Stimulated activated memory B cell treated with anti-CD40 and anti-IgM and Interleukin-4, amounts not matched to agents 10 μg/mL and 1 μg/mL and 100 μg/mL, for 72 hours (primary cell): ENCODE data around the gene ITGB7.

ENCODE experiments used
- ATAC-seq: fragments of 150-1000 bp; cut with Tn5 transposase; 2 replicates; pipeline ENCODE4 v1.10.0; 2021
- H3K27ac Mint-ChIP-seq: one replicate; pipeline ENCODE4 v1.8.0; 2022; ENCODE audit warnings: mild to moderate bottlenecking, mixed read lengths
- H3K27me3 Mint-ChIP-seq: one replicate; pipeline ENCODE4 v1.8.0; 2022; ENCODE audit warnings: mixed read lengths
- H3K36me3 Mint-ChIP-seq: one replicate; pipeline ENCODE4 v1.8.0; 2022; ENCODE audit warnings: mixed read lengths
- H3K4me1 Mint-ChIP-seq: one replicate; pipeline ENCODE4 v1.8.0; 2022; ENCODE audit warnings: mixed read lengths
- H3K4me3 Mint-ChIP-seq: one replicate; pipeline ENCODE4 v1.8.0; 2022; ENCODE audit warnings: mild to moderate bottlenecking, moderate library complexity, mixed read lengths
- H3K9me3 Mint-ChIP-seq: one replicate; pipeline ENCODE4 v1.8.0; 2022; ENCODE audit warnings: mixed read lengths

ITGB7 gene

GRCh38 chr12:53224061-53224896, 17.2 kb upstream of the ITGB7 start:
- Mint-ChIP-seq H3K9me3 (no peaks in the 10 kb centered on the region), H3K27me3 (no peaks in the 10 kb centered on the region), H3K4me1 (peaks cover 32% of the 10 kb centered on the region), H3K4me3 (no peak overlapping the region), H3K36me3 (peaks cover 21% of the 10 kb centered on the region), H3K27ac (peak overlapping the region; percentile 38)
- ATAC-seq, result no peak

DNA sequence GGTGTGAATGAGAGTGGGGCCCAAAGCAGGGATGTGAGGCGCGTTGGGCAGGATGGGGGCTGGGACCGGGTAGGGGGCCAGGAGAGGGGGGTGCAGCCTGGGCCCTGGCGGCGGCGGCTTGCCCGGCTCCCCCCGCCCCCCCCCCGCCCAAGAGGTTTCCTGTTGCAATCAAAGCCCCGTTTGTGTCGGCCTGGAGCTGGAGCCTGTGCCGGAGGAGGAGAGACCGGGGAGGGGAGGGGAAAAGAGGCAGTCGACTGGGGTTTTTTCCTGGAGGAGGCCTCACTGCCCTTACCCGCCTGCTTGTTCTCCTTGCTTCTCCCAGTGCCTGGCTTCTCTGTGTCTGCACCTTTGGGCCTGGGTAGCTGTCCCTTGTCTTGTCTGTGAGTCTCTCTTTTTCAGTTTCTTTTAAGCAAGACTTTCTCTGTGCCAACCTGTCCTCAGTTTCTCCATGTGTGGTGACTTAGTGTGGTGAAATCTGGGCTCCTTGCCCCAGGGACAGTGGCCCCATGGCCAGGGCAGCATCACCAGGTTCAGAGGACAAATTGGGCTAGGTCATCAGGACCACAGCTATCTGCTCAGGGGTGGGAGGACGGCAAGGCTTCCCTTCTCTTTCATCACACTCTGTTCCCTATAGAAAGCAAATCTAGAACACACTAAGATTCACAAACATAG, 16.5 kb upstream of the ITGB7 start:
- H3K36me3 Mint-ChIP-seq, result peaks cover 19% of the 10 kb centered on the region
- H3K4me3 Mint-ChIP-seq, result no peak overlapping the region
- no peaks in the 10 kb centered on the region for H3K9me3 Mint-ChIP-seq
- H3K27me3 Mint-ChIP-seq, result no peaks in the 10 kb centered on the region
- no peak for ATAC-seq
- H3K27ac Mint-ChIP-seq, result no peak overlapping the region
- peaks cover 37% of the 10 kb centered on the region for H3K4me1 Mint-ChIP-seq

GRCh38 chr12:53222806-53223261, 15.8 kb upstream of the ITGB7 start:
- no peaks in the 10 kb centered on the region for H3K27me3 Mint-ChIP-seq
- no peak overlapping the region for H3K27ac Mint-ChIP-seq
- peaks cover 19% of the 10 kb centered on the region for H3K36me3 Mint-ChIP-seq
- peaks cover 44% of the 10 kb centered on the region for H3K4me1 Mint-ChIP-seq
- H3K9me3 Mint-ChIP-seq, result no peaks in the 10 kb centered on the region
- no peak for ATAC-seq
- H3K4me3 Mint-ChIP-seq, result peak overlapping the region; percentile 5

DNA sequence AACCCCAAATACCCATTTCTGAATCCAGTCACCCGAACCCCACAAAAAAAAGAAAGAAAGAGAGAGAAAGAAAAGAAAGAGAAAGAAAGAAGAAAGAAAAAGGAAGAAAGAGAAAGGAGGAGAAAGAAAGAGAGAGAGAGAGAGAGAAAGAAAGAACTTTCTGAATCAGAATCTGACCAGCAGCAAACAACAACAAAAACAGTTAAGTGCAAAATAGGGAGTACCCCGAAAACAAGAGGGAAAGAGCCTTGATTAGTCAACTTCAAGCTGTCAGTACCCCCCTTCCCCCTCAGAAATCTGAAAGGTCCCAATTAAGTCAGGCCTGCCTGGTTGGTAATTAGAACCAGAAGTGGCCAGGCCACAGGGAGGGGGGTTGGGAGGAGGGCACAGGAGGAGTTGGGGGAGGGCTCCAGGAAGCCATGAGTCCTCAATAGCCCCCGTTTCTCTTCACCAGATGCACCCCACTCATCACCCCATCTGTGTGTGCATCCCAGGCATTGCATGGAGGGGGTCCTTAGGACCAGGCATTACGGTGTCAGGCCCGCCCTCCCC, 15.2 kb upstream of the ITGB7 start:
- peaks cover 50% of the 10 kb centered on the region for H3K4me1 Mint-ChIP-seq
- ATAC-seq, result no peak
- peak overlapping the region; percentile 93 for H3K27ac Mint-ChIP-seq
- H3K27me3 Mint-ChIP-seq, result no peaks in the 10 kb centered on the region
- H3K4me3 Mint-ChIP-seq, result peak overlapping the region; percentile 94
- peaks cover 18% of the 10 kb centered on the region for H3K36me3 Mint-ChIP-seq
- H3K9me3 Mint-ChIP-seq, result no peaks in the 10 kb centered on the region

- Mint-ChIP-seq H3K4me1 (peaks cover 58% of the 10 kb centered on the region), H3K36me3 (peaks cover 12% of the 10 kb centered on the region), H3K9me3 (no peaks in the 10 kb centered on the region), H3K4me3 (peak overlapping the region; percentile 94), H3K27me3 (no peaks in the 10 kb centered on the region), H3K27ac (peak overlapping the region; percentile 93)
- peak; percentile 46 for ATAC-seq
These were observed 14.4 kb upstream of the ITGB7 start for GRCh38 chr12:53221203-53222080.

DNA sequence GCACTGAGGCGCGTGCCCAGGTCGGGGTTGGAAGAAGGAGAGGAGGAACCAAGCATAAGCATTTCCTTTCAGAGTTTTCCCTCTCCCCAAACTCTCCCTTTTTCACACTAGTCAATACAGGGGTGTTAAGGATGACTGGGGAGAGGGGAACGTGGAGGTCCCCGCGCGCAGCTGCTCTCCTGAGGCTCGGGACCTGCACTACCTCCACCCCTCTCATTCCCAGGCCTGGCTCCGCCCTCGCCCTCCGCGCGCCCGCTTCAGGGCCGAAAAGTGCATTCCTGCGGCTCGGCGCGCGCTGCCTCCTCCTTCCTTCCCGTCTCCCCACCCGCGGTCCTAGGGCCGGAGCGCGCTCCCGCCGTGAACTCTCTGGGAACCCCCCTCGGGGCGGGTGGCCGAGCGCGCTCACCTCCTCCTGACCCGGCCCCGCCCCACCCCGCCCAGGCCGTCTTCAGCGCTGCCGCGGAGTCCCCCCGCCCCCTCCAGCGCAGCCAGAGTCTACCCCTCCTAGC, 13.7 kb upstream of the ITGB7 start:
- peak; percentile 82 for ATAC-seq
- H3K9me3 Mint-ChIP-seq, result no peaks in the 10 kb centered on the region
- peaks cover 65% of the 10 kb centered on the region for H3K4me1 Mint-ChIP-seq

DNA sequence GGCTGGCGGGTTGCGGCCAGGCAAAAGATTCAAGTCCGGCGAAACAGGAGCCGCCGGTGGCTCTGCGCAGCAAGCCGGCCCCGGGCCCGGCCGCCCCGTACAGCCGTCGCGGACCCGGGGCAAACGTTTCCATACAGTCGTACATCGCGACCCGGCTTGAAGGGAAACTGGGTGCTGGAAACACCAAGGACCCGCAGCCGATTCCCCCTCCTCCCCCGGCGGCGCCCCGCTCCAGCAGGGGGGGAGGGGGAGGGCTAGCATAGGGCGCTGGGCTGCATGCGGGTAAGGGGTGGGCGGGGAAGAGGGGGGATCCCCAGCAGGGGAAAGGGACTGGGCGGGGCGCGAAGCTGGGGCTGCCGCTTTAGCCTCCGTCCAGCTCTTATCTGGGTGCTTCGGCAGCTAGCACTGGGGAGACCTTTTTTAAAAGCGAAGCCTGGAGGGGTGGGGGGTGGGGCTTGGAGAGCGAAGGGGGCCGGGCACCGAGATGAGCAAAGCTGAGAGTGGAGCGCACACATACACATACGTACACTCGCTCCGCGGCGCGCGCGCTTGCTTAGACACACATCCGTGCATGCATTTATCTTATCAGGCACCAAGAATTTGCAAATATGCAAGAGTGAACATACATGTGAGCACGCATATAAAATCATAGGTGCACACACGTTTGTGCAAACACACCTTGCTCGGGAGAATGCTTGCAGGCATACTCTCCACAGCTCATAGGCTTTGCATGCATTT, 13.1 kb upstream of the ITGB7 start:
- H3K4me3 Mint-ChIP-seq, result peak overlapping the region; percentile 94
- no peaks in the 10 kb centered on the region for H3K9me3 Mint-ChIP-seq
- peaks cover 6% of the 10 kb centered on the region for H3K36me3 Mint-ChIP-seq
- no peaks in the 10 kb centered on the region for H3K27me3 Mint-ChIP-seq
- peak overlapping the region; percentile 93 for H3K27ac Mint-ChIP-seq
- H3K4me1 Mint-ChIP-seq, result peaks cover 65% of the 10 kb centered on the region
- ATAC-seq, result peak; percentile 69

More for the DNA sequence above, 13.7 kb upstream of the ITGB7 start:
- H3K27me3 Mint-ChIP-seq, result no peaks in the 10 kb centered on the region
- peak overlapping the region; percentile 93 for H3K27ac Mint-ChIP-seq
- H3K4me3 Mint-ChIP-seq, result peak overlapping the region; percentile 94
- H3K36me3 Mint-ChIP-seq, result peaks cover 12% of the 10 kb centered on the region

DNA sequence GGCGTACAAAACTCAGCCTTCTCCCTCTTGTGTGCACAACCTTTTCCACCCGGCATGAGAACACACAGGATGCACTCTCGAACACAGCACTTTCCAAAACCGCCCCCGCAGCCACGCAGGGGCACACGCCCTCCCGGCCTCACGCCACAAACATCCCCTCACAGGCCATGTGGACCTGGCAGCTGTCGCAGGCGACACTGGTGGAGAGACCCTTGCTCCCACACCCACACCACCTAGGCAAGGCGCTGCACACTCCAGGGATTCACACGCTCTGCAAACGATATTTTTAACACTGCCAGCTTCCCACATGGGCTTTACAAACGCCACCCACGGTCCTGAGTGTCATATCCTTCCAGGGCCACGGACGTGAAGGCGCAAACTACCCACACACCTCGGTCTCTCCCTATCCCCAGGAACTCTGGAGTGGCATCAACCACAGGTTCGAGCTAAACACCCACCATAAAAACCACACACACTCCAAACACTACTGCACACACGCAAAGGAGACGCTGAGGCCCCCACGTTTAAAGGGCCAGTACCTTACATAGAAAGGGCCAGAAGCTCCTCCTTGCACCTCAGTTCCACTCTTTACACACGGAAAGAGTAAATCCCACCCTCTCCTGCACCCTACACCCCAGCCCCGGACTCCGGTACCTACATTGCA, 12.4 kb upstream of the ITGB7 start:
- Mint-ChIP-seq H3K27me3 (no peaks in the 10 kb centered on the region), H3K9me3 (no peaks in the 10 kb centered on the region), H3K4me1 (peaks cover 66% of the 10 kb centered on the region), H3K36me3 (peaks cover 6% of the 10 kb centered on the region), H3K4me3 (peak overlapping the region; percentile 94), H3K27ac (peak overlapping the region; percentile 93)
- peak; percentile 57 for ATAC-seq

DNA sequence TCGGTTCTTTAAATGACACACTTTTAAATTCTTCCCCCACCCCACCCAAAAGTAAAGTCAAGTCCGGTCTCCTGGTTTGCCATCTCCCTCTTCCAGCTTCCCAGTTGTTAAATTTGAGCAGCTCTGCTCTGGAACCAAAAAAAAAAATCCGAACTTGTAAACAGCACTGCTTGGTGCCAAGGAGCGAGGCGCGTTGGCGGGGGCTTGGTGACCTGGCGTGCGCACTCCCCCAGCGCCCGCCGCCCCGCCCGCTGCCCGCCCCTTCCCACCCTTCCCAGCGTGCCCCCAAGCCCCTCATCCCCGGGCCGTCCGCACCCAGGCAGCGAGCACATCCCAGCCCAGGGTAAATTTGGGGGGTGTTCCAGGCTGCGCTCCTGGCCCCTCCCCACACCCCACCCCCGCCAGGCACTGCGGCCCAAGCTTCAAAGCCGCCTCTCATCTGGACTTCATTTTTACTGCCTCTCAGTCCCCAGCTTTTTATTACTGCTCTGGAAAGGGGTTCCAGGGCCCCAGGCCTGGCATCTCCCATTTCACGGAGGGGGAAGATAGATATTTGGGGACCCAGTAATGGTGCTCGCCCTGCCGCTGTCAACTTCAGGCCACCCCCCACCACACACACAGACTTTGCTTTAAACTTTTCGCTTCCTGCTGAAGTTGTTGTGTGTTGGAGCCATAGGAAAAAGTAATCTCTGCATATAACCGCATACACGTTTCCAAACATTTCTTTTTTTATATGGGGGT, 11.7 kb upstream of the ITGB7 start:
- H3K27me3 Mint-ChIP-seq, result no peaks in the 10 kb centered on the region
- peak overlapping the region; percentile 93 for H3K27ac Mint-ChIP-seq
- H3K9me3 Mint-ChIP-seq, result no peaks in the 10 kb centered on the region
- peak overlapping the region; percentile 94 for H3K4me3 Mint-ChIP-seq
- ATAC-seq, result no peak
- H3K36me3 Mint-ChIP-seq, result peaks cover 11% of the 10 kb centered on the region
- H3K4me1 Mint-ChIP-seq, result peaks cover 73% of the 10 kb centered on the region

DNA sequence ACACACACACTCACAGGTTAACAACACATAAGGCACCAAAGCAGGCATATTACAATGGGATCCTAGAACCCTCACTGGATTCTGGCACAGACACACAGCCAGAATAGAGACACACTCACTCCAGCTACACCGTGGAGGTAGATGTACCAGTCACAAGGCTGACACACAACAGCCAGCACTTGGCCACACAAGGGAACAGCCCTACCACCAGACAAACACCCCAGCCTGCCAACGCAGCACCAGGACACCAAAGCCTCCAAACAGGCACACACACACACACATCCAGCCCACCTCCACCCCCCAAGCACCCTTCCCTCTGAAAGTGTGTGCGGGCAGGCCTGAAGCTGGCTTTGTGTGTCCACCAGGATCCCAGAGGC, 10.9 kb upstream of the ITGB7 start:
- Mint-ChIP-seq H3K27ac (peak overlapping the region; percentile 93), H3K4me1 (peaks cover 81% of the 10 kb centered on the region), H3K36me3 (peaks cover 16% of the 10 kb centered on the region), H3K4me3 (peak overlapping the region; percentile 62), H3K9me3 (no peaks in the 10 kb centered on the region), H3K27me3 (no peaks in the 10 kb centered on the region)
- no peak for ATAC-seq

GRCh38 chr12:53217051-53217930, 10.2 kb upstream of the ITGB7 start:
- no peak for ATAC-seq
- Mint-ChIP-seq H3K36me3 (peaks cover 16% of the 10 kb centered on the region), H3K27ac (peak overlapping the region; percentile 93), H3K27me3 (no peaks in the 10 kb centered on the region), H3K4me1 (peaks cover 79% of the 10 kb centered on the region), H3K4me3 (peak overlapping the region; percentile 62), H3K9me3 (no peaks in the 10 kb centered on the region)

DNA sequence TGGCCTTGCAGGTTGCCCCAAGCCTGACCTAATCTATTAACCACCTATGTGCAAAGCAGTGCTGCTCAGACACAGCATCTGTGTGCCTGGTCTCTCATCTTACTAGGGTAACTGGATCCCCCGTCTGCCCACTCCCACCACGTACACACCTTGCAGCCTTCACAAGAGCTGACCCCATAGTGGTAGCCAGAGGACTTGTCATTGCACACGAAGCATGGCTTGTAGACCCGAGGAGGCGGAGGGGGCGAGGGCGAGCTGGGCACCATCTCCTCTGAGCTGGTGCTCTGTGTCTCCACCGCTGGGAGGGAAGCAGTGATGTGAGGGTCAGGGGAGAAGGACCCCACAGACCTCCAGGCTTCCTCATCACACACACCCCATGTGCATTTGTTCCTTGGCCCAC, 8.4 kb upstream of the ITGB7 start:
- H3K9me3 Mint-ChIP-seq, result no peaks in the 10 kb centered on the region
- no peak for ATAC-seq
- H3K27ac Mint-ChIP-seq, result peak overlapping the region; percentile 93
- no peaks in the 10 kb centered on the region for H3K27me3 Mint-ChIP-seq
- H3K36me3 Mint-ChIP-seq, result peaks cover 22% of the 10 kb centered on the region
- no peak overlapping the region for H3K4me3 Mint-ChIP-seq
- peaks cover 75% of the 10 kb centered on the region for H3K4me1 Mint-ChIP-seq
